ENCODE measurements around the gene CCDC201.

- TF ChIP-seq CTCF (IDR thresholded peaks at IDR 0.05) (no peak), POLR2A (IDR thresholded peaks at IDR 0.05) (no peak)
Observed at GRCh38 chr7:45898222-45898621, 25.3 kb upstream of the CCDC201 start.

Data from lower leg skin (tissue), 3 donors.